GM18951 (cell line): ENCODE measurements around the gene RERE.

Source experiments
- POLR2A ChIP-seq: IDR thresholded peaks from 4 replicates; pipeline ENCODE4 v1.6.1; 2011; ENCODE audit warnings: mild to moderate bottlenecking; ENCODE audit not compliant: insufficient read length, insufficient read depth; ENCODE audit errors: extremely low read depth
- in situ Hi-C: fragments of 300-500 bp; cut with MboI; formaldehyde crosslinking; loops from one replicate; pipeline ENCODE4 v1.12.0; 2022; ENCODE audit warnings: low sequenced_read_pairs, mixed read lengths, inconsistent platforms; ENCODE audit not compliant: unreplicated experiment

The RERE gene

DNA sequence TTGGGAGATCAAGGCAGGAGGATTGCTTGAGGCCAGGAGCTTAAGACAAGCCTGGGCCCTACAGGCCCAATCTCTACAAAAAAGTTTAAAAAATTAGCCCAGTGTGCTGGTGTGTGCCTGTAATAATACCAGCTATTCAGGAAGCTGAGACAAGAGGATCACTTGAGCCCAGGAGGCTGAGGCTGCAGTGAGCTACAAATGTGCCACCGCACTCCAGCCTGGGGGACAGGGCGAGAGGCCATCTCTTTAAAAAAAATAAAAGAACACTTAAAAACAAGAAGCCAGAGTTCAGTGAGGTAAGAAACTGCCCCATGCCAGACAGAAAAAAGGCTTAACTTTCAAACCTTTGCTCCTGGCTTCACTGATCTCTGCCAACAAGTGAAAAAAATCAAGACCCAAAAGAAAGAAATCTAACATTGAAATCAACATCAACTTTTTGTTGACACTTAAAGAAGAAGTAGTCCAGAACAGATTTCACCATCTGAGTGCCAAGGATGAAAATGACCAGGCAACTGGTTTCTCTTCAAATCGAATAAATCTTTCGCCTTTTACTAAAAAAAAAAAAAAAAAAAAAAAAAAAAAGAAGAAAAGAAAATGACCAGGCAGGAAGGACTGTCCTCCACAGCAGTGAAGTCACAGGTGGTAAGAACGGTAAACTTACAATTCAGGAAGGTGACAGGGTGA is 448.3 kb downstream of the RERE start:
- in situ Hi-C loops, result no loop called here
- TF ChIP-seq POLR2A, result no peak

DNA sequence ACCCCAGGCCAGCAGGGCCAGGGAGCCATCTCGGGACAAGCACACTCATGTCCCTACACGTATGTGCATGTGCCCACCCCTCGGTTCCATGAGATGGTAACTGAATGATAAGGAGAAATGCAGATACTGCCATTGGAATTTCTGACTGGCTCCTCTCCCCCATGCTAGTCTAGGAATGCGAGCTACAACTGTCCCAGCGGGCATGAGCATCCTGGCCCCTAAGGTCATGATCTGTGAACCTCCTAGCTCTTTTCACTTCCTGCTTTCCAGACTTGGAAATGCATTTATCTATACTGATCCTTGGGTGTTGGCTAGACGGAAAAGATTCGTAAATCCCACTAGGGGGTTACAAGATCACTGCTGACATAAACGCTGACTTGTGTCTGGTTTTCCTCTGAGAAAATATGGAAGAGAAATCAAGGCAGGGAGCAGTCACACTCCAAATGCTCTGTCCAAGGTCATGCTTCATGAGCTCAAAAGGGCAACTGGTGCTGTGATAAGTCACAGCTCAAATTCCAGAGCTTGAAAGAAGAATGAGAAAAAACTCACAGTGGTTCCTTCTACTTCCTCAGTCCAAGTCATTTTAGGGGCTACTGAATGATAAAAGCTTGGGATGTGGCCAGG is 449.8 kb downstream of the RERE start:
- no peak for TF ChIP-seq POLR2A
- in situ Hi-C loops, result no loop called here

DNA sequence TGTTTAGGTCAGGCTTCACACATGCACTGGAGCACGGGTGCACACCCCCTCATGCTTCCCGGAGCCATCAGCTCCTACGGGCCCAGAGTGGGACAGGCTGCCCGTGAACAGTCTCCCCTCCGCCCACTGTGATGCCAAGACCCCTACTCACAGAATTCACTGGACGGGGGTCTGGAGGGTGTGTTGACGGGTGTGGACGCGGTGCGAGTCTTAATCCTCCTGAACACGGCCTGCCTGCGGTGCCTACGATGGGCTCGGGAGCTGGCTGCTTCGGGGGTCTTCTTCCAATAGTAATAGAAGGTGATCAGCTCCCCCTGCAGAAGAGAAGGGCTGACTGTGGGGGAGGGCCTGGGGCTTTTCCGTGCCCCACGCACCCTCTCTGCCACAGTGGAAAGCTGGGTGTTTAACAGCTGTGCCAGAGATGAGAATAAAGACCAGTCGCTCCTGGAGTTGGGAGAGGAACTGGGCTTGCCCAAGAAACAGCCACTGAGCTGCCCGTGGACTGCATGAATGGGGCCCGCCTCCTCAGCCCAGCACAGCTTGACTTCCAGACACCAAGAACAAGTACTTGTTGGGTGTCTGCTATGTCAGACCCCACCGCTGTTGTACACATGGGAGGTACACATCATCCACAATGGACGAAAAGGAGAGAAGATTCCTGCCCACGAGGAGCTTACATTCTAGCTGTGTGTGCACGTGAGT is 451.6 kb downstream of the RERE start:
- TF ChIP-seq POLR2A, result no peak
- in situ Hi-C loops, result no loop called here

DNA sequence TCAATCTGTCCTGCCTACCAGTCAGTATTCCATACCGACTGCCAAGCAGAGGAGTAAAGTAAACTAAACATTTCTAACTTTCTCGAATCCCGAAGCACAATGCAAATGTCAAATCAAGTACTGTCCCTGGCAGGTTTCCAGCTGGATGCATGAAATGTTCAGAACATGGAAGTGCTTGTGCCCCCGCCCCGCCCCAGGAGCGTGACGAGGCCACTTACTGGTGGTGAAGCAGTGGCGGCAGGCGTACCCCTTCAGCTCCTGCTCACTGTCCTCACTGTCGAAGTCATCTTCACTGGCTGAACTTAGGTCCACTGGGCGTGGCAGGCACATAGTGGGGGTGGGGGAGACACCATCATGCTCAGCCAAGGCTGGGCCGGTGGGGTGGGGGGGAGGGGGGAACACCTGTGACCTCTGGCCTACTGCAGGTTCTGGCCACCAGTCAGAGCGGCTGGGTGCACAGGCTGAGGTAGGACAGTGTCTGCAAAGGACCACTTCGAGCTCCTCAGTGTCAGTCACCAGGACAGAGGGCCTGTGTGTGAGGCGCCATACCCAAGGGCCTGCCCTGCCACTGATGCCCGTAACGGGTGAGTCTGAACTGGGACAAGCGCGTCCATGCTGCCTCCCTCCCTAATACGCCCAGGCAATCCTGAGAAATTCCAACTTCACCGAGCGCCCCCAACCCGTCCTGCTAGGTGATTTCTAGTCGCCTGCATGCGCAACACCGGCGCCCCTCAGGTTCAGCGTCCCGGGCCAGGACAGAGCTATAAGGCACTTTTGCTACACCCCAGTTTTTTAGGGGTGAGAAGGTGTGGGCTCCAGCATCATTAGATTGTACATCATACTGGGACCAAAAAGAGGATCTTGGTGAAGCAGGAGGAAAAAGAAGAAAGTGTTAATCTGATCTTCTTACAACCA is 452.7 kb downstream of the RERE start:
- in situ Hi-C loops, result no loop called here
- TF ChIP-seq POLR2A, result no peak

DNA sequence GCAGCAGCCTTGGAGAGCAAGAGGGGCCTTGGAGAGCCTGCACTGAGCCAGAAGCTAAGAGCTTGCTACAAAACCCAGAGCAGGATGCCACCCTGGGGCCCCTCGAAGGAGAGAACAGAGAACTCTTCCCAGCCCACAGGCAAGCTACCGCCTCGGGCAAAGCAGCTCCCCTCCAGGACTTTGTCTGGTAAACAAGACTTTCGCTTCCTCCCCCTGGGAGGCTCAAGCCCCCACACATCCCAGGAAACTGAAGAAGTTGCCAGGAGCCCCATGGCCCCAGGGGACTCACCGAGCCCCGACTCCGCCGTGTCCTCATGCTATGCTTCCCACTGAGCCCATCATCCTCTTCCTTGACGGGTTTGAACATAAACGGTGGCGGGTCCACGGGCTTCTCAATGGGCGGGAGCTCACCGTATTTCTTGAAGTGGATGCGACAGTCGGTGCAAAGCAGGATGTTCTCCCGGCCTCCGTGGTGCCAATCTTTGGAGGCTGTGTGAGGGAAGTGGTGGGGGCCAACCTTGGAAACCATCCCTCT is 453.6 kb downstream of the RERE start:
- TF ChIP-seq POLR2A, result no peak
- in situ Hi-C loops, result no loop called here

DNA sequence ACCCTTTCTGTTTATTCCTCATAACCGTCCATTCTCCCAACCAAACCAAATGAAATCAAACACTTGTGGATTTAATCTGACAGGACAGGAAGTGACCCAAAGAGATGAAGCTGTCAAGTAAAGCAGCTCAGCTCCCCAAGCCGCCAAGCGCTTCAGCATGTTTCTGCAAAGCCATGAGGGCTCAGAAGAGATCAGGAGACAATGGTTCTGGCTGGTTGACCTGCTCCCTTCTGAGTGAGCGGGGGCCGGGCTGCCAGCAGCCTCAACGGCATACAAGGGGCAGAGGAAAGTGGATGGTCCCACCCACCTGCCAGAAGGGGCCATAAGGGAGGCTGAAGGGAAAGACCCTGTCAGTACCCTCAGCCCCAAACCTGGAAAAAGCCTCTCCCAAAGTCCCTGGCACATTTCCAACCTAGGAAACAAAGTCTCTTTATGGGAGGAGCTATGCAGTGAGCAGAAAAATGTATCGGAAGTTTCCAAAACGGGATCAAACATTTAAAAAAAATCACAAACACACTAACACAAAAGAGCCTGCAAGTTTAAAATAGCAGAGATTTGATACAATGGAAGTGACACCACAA is 454.2 kb downstream of the RERE start:
- TF ChIP-seq POLR2A, result no peak
- in situ Hi-C loops, result no loop called here

DNA sequence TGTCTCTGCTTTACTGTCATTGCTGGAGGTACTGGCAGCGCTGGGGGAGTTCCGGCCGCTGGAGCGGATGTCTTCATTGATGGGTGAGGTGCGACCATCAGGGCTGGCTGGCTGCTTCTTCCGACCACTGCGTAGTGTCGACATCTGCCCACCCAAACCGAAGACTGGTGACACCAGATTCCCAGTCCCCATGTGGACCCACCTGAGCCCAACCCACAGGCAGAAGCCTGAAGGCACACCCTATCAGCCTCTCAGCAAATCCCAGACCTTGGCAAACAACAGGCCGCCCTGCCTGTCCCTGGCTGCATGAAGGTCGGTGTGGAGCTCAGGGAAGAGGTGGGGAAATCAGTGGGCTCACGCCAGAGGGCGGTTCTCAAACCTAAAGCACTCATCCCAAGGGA is 454.7 kb downstream of the RERE start:
- TF ChIP-seq POLR2A, result no peak
- in situ Hi-C loops, result no loop called here

DNA sequence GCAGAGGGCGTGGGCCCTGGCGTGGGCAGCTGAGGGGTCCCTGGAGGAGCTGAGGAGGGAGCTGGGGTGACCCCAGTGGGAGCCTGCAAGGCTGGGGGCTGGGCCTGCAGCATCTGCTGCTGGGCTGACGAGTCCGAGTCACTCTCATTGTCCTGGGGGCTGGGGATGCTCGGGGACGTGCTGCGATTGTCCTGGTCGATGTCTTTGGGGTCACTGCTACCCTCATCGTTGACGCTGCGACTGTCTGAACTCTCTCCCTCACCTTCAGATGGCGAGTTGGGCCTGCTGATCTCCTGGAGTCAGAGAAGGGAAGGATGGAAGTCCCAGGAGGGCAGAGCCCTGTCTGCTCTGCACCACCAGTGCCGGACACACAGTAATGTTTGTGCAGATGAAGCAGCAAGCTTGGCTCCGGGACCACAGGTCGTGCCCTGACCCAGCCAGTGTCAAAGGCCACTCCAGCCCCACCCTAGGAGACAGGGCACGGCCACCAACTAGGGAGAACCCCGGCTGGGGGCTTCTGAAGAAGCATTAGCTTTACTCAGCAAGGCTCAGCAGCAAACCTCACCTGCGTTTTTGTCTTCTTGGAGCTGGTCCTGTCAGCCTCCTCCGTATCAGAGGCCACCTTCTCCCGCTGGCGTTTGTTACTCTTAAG is 456.1 kb downstream of the RERE start:
- in situ Hi-C loops, result no loop called here

DNA sequence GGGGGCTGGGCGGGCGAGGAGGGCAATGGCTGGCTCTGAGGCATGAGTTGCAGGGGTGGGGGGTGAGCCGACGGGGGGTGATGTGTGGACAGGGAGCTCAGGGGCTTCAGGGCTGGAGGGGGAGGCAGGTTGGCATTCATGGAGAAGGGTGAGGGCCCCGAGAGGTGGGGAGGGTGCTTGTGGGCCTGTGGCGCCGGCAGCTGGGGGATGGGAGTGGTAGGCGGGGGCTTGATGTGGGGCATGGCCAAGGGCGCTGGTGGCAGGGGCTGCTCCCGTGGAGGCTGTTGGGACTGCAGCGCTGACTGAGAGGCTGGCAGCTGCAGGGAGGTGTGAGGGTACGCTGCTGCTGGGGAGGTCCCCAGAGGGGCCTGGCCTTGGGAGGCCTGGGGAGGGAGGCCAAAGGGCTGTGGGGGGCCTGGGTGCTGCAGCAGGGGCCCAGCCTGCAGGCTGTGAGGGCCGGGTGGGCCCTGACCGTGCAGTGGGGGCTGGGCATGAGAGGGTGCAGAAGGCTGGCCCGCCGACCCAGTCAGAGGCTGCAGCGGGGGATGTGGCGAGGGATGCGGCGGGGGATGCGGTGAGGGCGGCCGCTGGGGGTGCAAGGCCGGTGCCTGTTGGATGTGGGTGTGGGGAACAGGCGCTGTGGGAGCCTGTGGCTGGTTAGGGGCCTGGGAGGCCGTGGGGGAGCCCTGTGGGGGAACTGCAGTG is 456.8 kb downstream of the RERE start:
- TF ChIP-seq POLR2A, result no peak
- in situ Hi-C loops, result no loop called here

More for the DNA sequence above, 456.1 kb downstream of the RERE start:
- no peak for TF ChIP-seq POLR2A

DNA sequence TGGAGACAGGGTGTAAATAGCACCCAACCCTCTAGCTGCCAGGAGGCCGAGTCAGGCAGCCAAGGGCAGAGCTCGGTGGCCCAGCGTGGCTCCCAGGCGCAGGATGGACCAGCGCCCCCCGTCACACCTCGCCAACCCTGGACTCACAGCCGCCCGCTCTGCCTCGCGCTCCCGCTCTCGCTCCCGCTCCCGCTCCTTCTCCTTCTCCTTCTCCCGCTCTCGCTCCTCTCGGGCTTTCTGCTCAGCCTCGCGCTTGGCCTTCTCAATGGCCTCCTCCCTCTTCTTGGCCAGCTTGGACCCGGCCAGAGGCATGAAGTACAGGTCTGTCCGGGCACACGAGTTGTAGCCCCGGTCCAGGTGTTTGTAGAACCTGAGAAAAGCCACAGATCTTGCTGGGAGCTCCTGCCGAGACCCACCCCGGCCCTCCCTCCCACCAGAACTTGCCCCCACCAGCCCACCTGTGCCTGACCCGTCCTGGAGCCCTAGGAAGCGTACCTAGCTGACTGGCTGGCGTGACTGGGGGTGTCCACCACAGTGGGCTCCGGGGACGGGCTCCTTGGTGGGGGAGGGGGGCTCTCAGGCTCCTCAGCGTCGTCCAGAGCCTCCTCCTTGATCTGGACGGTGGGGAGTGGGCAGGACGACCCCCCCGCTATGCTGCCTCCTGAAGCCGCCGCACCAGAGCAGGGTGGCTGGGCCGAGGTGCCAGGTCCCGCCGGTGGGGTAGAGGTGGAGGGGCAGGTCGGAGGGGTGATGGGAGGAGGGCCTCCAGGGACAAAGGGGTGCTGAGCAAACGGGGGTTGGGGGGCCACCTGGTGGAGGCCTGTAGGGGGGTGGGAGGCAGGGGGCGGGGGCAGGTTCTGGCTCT is 457.6 kb downstream of the RERE start:
- in situ Hi-C loops, result no loop called here
- no peak for TF ChIP-seq POLR2A
